LNCaP clone FGC (cell line): Measurements from ENCODE around the gene TGFB1.
A peak's percentile ranks its signal among the peaks of the same experiment; 100 is the strongest.

Experiments used
- DNase-seq: peaks from one replicate; pipeline ENCODE4 v3.0.0-alpha.2; 2011; ENCODE audit warnings: low read depth
- H3K4me3 ChIP-seq: 2 replicates; pipeline ENCODE4 v1.5.1; 2011; ENCODE audit warnings: mild to moderate bottlenecking, low read depth, low read length, control low read depth
- CTCF ChIP-seq: IDR thresholded peaks from 2 replicates; pipeline ENCODE4 v1.5.1; 2012; ENCODE audit warnings: mild to moderate bottlenecking; ENCODE audit not compliant: control insufficient read depth, insufficient read depth; ENCODE audit errors: extremely low read depth

TGFB1 gene

GRCh38 chr19:41322451-41322850 lies 31.3 kb downstream of the TGFB1 start:
- H3K4me3 ChIP-seq, result no peak overlapping the region
- no peak for TF ChIP-seq CTCF
- no peak for DNase-seq

GRCh38 chr19:41321600-41322270 lies 32.0 kb downstream of the TGFB1 start:
- no peak overlapping the region for H3K4me3 ChIP-seq
- no peak for DNase-seq
- TF ChIP-seq CTCF, result peak; percentile 27

GRCh38 chr19:41321204-41321599 lies 32.5 kb downstream of the TGFB1 start:
- no peak overlapping the region for H3K4me3 ChIP-seq
- DNase-seq, result no peak
- TF ChIP-seq CTCF, result no peak

- DNase-seq, result no peak
- no peak for TF ChIP-seq CTCF
- no peak overlapping the region for H3K4me3 ChIP-seq
Observed at GRCh38 chr19:41320568-41320967, 33.2 kb downstream of the TGFB1 start.

GRCh38 chr19:41320185-41320518 lies 33.6 kb downstream of the TGFB1 start:
- DNase-seq, result no peak
- TF ChIP-seq CTCF, result no peak
- H3K4me3 ChIP-seq, result no peak overlapping the region

- no peak for DNase-seq
- no peak overlapping the region for H3K4me3 ChIP-seq
- no peak for TF ChIP-seq CTCF
Observed at GRCh38 chr19:41319500-41320184, 34.1 kb downstream of the TGFB1 start.

GRCh38 chr19:41318696-41319499 lies 34.8 kb downstream of the TGFB1 start:
- no peak for DNase-seq
- no peak overlapping the region for H3K4me3 ChIP-seq
- no peak for TF ChIP-seq CTCF
